Activated B cell treated with CpG ODN at 0.5 μM for 24 hours (primary cell): ENCODE results near the gene HDAC4. TPM values are rescaled to one million over a fixed set of nuclear protein-coding genes. Genes with fewer than 3 reads are reported as not detected.

ENCODE experiments used
- ATAC-seq: fragments of 200-7000 bp; cut with Tn5 transposase; one replicate; pipeline ENCODE4 v1.10.0; 2021; ENCODE audit warnings: low read depth, mild to moderate bottlenecking, moderate library complexity
- CTCF ChIA-PET: fragments of 350-600 bp; sonication (Branson Sonifier 250); formaldehyde crosslinking; loops from one replicate; lab custom pipeline; 2021; ENCODE audit warnings: antibody characterized with exemption; lab: Charles Lee
- POLR2A ChIA-PET: fragments of 350-600 bp; sonication (Branson Sonifier 250); formaldehyde crosslinking; loops from one replicate; lab custom pipeline; 2021; ENCODE audit warnings: antibody characterized with exemption; lab: Charles Lee
- DNase-seq: peaks from one replicate; pipeline ENCODE4 v3.0.0; 2022
- H3K27ac Mint-ChIP-seq: one replicate; pipeline ENCODE4 v1.8.0; 2020; ENCODE audit warnings: mixed read lengths
- H3K27me3 Mint-ChIP-seq: one replicate; pipeline ENCODE4 v1.8.0; 2021; ENCODE audit warnings: mixed read lengths
- H3K36me3 Mint-ChIP-seq: one replicate; pipeline ENCODE4 v1.8.0; 2021; ENCODE audit warnings: low read depth, mixed read lengths
- H3K4me1 Mint-ChIP-seq: one replicate; pipeline ENCODE4 v1.8.0; 2021; ENCODE audit warnings: mixed read lengths
- H3K4me3 Mint-ChIP-seq: one replicate; pipeline ENCODE4 v1.8.0; 2020; ENCODE audit warnings: mild to moderate bottlenecking, mixed read lengths
- H3K9me3 Mint-ChIP-seq: one replicate; pipeline ENCODE4 v1.8.0; 2020; ENCODE audit warnings: mixed read lengths
- CTCF ChIP-seq: fragments of 200-600 bp; IDR thresholded peaks from one replicate; pipeline ENCODE4 v1.8.0; 2022; ENCODE audit warnings: antibody characterized with exemption, mild to moderate bottlenecking
- intact Hi-C: fragments of 100-400 bp; cut with micrococcal nuclease; formaldehyde crosslinking; loops from one replicate; pipeline ENCODE4 v1.15.1; 2024
- total RNA-seq: library from RNA; stranded (reverse); gene quantifications from 2 replicates; pipeline ENCODE4 v1.2.3, GENCODE V29; 2022

HDAC4 gene
- total RNA-seq, 1 donor from 2014 or later = 31.9 TPM

- CTCF ChIA-PET = no interaction called here
- no peaks in the 10 kb centered on the region for H3K27me3 Mint-ChIP-seq
- H3K4me1 Mint-ChIP-seq = peaks cover 33% of the 10 kb centered on the region
- POLR2A ChIA-PET = no interaction called here
- no peak for TF ChIP-seq CTCF
- no peak overlapping the region for H3K27ac Mint-ChIP-seq
- intact Hi-C loops = no loop called here
- DNase-seq = no peak
- ATAC-seq = no peak
- no peak overlapping the region for H3K4me3 Mint-ChIP-seq
- no peaks in the 10 kb centered on the region for H3K36me3 Mint-ChIP-seq
- H3K9me3 Mint-ChIP-seq = no peaks in the 10 kb centered on the region
Observed at GRCh38 chr2:239225371-239225851, 175.4 kb downstream of the HDAC4 start.

- Mint-ChIP-seq H3K9me3 (no peaks in the 10 kb centered on the region), H3K27me3 (no peaks in the 10 kb centered on the region), H3K36me3 (no peaks in the 10 kb centered on the region), H3K4me3 (no peak overlapping the region), H3K27ac (no peak overlapping the region), H3K4me1 (peaks cover 35% of the 10 kb centered on the region)
- POLR2A ChIA-PET = no interaction called here
- intact Hi-C loops = no loop called here
- CTCF ChIA-PET = no interaction called here
- ATAC-seq = no peak
- TF ChIP-seq CTCF = no peak
- DNase-seq = no peak
Observed at GRCh38 chr2:239224955-239225354, 175.9 kb downstream of the HDAC4 start.

- POLR2A ChIA-PET = no interaction called here
- intact Hi-C loops = no loop called here
Observed at GRCh38 chr2:239224199-239224570, 176.6 kb downstream of the HDAC4 start.

GRCh38 chr2:239223310-239224198 is 177.3 kb downstream of the HDAC4 start:
- no peaks in the 10 kb centered on the region for H3K36me3 Mint-ChIP-seq
- no peaks in the 10 kb centered on the region for H3K27me3 Mint-ChIP-seq
- ChIA-PET CTCF (no interaction called here), POLR2A (interaction anchor here (0.7 kb wide), 1 partner anchor 45 kb away, joined by 4 read pairs; no protein-coding TSS in a partner anchor)
- DNase-seq (no peak), ATAC-seq (no peak)
- no peaks in the 10 kb centered on the region for H3K9me3 Mint-ChIP-seq
- intact Hi-C loops = no loop called here
- no peak overlapping the region for H3K4me3 Mint-ChIP-seq
- peaks cover 38% of the 10 kb centered on the region for H3K4me1 Mint-ChIP-seq
- TF ChIP-seq CTCF = no peak
- no peak overlapping the region for H3K27ac Mint-ChIP-seq

More at GRCh38 chr2:239224199-239224570, 176.6 kb downstream of the HDAC4 start:
- DNase-seq (no peak), ATAC-seq (no peak)
- CTCF ChIA-PET = no interaction called here
- no peak overlapping the region for H3K27ac Mint-ChIP-seq
- TF ChIP-seq CTCF = no peak
- H3K27me3 Mint-ChIP-seq = no peaks in the 10 kb centered on the region
- peaks cover 38% of the 10 kb centered on the region for H3K4me1 Mint-ChIP-seq
- H3K36me3 Mint-ChIP-seq = no peaks in the 10 kb centered on the region
- no peaks in the 10 kb centered on the region for H3K9me3 Mint-ChIP-seq
- H3K4me3 Mint-ChIP-seq = no peak overlapping the region

- Mint-ChIP-seq H3K9me3 (no peaks in the 10 kb centered on the region), H3K27me3 (no peaks in the 10 kb centered on the region), H3K4me1 (peaks cover 38% of the 10 kb centered on the region), H3K4me3 (peak overlapping the region; percentile 56), H3K27ac (no peak overlapping the region), H3K36me3 (no peaks in the 10 kb centered on the region)
- ChIA-PET POLR2A (interaction anchor here (0.7 kb wide), 1 partner anchor 44 kb away, joined by 4 read pairs; no protein-coding TSS in a partner anchor), CTCF (no interaction called here)
- ATAC-seq (no peak), DNase-seq (no peak)
- no peak for TF ChIP-seq CTCF
- intact Hi-C loops = no loop called here
Observed at GRCh38 chr2:239222706-239223309, 178.0 kb downstream of the HDAC4 start.
